Measurements from ENCODE around the gene ADRM1. TPM values are rescaled to one million over a fixed set of nuclear protein-coding genes. Genes with fewer than 3 reads are reported as not detected.

Gene ADRM1
- total RNA-seq, 1 donor from 2014 or later, result 193 TPM

DNA sequence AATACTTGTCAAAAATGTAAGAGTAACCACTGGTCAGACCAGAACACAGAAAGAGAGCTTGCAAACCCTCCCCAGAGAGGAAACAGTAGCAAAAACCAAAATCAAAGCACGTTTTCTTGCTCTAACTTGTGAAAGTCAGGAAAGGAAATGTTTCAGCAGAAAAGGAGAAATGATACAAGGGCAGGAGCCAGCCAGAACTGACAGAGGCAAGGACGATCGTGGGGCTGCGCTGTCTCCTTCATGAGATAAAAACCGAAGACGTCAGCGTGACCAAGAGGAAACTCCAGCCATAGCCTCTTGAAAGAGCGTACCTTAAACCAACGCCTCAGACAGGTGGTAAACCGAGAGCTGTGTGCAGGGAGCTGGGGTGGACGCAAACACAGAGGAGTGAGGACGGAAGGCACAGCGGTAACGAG is 36.9 kb downstream of the ADRM1 start:
- Histone ChIP-seq H3K27me3 (ENCODE audit: control insufficient read depth, insufficient read depth, low read length) (no peaks in the 10 kb centered on the region), H3K4me3 (ENCODE audit: low read depth, low read length) (no peak overlapping the region), H3K36me3 (ENCODE audit: control insufficient read depth, insufficient read depth, low read length) (no peaks in the 10 kb centered on the region)
- no peak for DNase-seq (ENCODE audit: low read depth)
- TF ChIP-seq, protein P1, sequence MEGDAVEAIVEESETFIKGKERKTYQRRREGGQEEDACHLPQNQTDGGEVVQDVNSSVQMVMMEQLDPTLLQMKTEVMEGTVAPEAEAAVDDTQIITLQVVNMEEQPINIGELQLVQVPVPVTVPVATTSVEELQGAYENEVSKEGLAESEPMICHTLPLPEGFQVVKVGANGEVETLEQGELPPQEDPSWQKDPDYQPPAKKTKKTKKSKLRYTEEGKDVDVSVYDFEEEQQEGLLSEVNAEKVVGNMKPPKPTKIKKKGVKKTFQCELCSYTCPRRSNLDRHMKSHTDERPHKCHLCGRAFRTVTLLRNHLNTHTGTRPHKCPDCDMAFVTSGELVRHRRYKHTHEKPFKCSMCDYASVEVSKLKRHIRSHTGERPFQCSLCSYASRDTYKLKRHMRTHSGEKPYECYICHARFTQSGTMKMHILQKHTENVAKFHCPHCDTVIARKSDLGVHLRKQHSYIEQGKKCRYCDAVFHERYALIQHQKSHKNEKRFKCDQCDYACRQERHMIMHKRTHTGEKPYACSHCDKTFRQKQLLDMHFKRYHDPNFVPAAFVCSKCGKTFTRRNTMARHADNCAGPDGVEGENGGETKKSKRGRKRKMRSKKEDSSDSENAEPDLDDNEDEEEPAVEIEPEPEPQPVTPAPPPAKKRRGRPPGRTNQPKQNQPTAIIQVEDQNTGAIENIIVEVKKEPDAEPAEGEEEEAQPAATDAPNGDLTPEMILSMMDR (IDR thresholded peaks at IDR 0.05; ENCODE audit: insufficient read depth, low read length, poor library complexity, severe bottlenecking), result no peak

DNA sequence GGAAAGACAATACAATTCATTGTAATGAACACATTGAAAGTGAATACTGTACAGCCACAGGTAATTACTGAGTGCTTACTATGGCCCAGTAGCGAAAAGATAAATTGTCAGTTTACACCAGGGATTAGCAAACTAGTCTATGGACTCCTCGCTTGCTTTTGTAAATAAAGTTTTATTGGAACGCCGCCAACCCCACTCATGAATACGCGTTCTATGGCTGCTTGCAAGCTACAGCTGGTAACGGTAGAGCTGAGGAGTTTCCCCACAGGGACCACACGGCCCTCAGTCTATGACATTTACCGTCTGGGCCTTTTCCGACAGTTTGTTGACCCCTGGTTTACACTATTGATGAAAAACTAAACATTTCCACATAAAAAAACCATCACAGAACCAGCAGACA is 40.1 kb downstream of the ADRM1 start:
- Histone ChIP-seq H3K27me3 (ENCODE audit: control insufficient read depth, insufficient read depth, low read length) (no peaks in the 10 kb centered on the region), H3K36me3 (ENCODE audit: control insufficient read depth, insufficient read depth, low read length) (peaks cover 2% of the 10 kb centered on the region), H3K4me3 (ENCODE audit: low read depth, low read length) (no peak overlapping the region)
- DNase-seq (ENCODE audit: low read depth), result no peak
- TF ChIP-seq, protein P1 (IDR thresholded peaks at IDR 0.05; ENCODE audit: insufficient read depth, low read length, poor library complexity, severe bottlenecking), result no peak

DNA sequence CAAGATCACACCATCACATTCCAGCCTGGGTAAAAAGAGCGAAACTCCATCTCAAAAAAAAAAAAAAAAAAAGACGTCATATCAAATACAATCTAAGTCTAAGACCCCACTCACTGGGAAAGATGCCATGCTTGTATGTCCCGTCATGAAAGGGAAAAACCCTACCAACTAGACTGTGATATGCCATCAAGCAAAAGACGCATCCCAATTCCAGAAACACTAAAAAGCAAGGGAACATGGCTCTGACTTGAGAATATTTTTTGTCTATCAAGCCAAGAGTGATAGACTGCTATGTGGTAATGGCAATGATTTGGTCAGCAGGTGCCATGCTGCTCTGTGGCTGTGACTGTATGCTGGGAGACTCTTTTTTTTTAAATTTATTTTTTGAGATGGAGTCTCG is 41.3 kb downstream of the ADRM1 start:
- Histone ChIP-seq H3K4me3 (ENCODE audit: low read depth, low read length) (no peak overlapping the region), H3K36me3 (ENCODE audit: control insufficient read depth, insufficient read depth, low read length) (peaks cover 2% of the 10 kb centered on the region), H3K27me3 (ENCODE audit: control insufficient read depth, insufficient read depth, low read length) (no peaks in the 10 kb centered on the region)
- TF ChIP-seq, protein P1 (IDR thresholded peaks at IDR 0.05; ENCODE audit: insufficient read depth, low read length, poor library complexity, severe bottlenecking), result no peak
- DNase-seq (ENCODE audit: low read depth), result no peak

DNA sequence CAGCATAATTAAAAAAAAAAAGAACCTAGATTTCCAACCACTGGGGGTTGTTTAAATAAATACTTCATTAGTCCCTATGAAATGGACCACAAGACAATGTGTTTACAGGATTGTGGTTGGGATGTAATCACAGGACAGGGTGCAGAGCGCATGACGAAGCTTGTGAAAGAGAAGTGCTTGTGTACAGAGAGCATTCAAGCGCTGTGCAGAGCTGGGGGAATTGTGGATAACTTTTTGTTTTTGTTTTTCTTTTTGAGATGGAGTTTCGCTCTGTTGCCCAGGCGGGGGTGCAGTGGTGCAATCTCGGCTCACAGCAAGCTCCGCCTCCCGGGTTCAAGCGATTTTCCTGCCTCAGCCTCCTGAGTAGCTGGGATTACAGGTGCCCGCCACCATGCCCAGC is 42.0 kb downstream of the ADRM1 start:
- no peak for DNase-seq (ENCODE audit: low read depth)
- TF ChIP-seq, protein P1 (IDR thresholded peaks at IDR 0.05; ENCODE audit: insufficient read depth, low read length, poor library complexity, severe bottlenecking), result no peak
- Histone ChIP-seq H3K4me3 (ENCODE audit: low read depth, low read length) (no peak overlapping the region), H3K36me3 (ENCODE audit: control insufficient read depth, insufficient read depth, low read length) (peaks cover 2% of the 10 kb centered on the region), H3K27me3 (ENCODE audit: control insufficient read depth, insufficient read depth, low read length) (no peaks in the 10 kb centered on the region)

DNA sequence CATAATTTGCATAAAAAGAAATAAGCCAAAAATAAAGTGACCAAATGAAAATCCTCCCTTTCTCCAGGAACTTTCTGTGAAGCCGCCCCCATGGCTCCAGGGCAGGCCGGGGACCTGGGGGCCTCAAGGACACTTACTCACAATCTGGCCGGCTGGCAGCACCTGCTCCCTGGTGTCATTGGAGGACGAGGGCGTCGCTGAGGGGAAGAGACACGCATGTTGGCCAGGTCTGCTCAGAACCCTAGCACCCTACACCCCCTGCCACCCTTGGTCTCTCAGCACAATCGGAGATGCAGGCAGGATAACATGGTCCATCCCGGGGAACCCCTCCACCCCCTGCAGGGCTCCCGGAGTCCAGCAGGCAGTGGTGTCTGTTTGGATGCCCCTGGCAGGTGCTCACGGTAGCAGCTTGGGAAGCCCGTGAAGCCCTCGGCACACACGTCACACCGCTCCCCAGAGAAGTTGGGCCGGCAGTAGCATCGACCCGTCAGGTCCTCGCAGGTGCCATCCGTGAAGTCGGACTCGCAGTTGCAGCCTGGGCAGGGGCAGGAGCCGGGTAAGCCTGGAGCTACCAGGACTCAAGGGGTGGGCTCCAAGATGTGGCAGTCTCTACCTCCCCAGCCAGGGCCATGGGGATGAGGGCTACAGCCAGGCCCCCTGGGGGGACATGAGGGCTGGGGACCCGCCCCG is 43.0 kb downstream of the ADRM1 start:
- TF ChIP-seq, protein P1 (IDR thresholded peaks at IDR 0.05; ENCODE audit: insufficient read depth, low read length, poor library complexity, severe bottlenecking), result no peak
- DNase-seq (ENCODE audit: low read depth), result no peak
- H3K4me3 ChIP-seq (ENCODE audit: low read depth, low read length), result no peak overlapping the region
- H3K27me3 ChIP-seq (ENCODE audit: control insufficient read depth, insufficient read depth, low read length), result no peaks in the 10 kb centered on the region
- peaks cover 6% of the 10 kb centered on the region for H3K36me3 ChIP-seq (ENCODE audit: control insufficient read depth, insufficient read depth, low read length)
